SH-SY5Y (cell line): Measurements from ENCODE around the gene CCAR1.

Experiments used
- GATA2 ChIP-seq: IDR thresholded peaks from 2 replicates; pipeline ENCODE4 v1.6.1; 2011; ENCODE audit warnings: mild to moderate bottlenecking, low read depth, low read length
- GATA3 ChIP-seq: IDR thresholded peaks from 2 replicates; pipeline ENCODE4 v1.6.1; 2011; ENCODE audit warnings: low read depth, mild to moderate bottlenecking, low read length, moderate library complexity

CCAR1 gene

DNA sequence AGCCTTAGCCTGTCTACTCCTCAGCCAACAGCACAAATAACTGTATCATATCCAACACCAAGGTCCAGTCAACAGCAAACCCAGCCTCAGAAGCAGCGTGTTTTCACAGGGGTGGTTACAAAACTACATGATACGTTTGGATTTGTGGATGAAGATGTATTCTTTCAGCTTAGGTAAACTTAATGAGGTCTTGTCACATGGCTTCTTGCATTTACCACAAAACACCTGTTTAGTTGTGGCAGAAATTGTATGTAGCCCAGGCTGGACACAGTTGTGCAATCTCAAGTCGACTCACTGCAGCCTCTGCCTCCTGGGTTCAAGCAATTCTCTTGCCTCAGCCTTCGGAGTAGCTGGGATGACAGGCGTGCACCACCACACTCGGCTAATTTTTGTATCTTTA is 21.4 kb downstream of the CCAR1 start:
- TF ChIP-seq GATA3, result no peak
- no peak for TF ChIP-seq GATA2

- TF ChIP-seq GATA2 (no peak), GATA3 (no peak)
Measured at GRCh38 chr10:68752711-68753350, 31.8 kb downstream of the CCAR1 start.

- TF ChIP-seq GATA2 (no peak), GATA3 (no peak)
Measured at GRCh38 chr10:68756246-68756645, 35.2 kb downstream of the CCAR1 start.

GRCh38 chr10:68756766-68757165 is 35.7 kb downstream of the CCAR1 start:
- TF ChIP-seq GATA2 (no peak), GATA3 (no peak)

GRCh38 chr10:68759223-68759863 is 38.3 kb downstream of the CCAR1 start:
- TF ChIP-seq GATA3 (no peak), GATA2 (no peak)

- TF ChIP-seq GATA2 (no peak), GATA3 (no peak)
Measured at GRCh38 chr10:68759967-68760366, 38.9 kb downstream of the CCAR1 start.

DNA sequence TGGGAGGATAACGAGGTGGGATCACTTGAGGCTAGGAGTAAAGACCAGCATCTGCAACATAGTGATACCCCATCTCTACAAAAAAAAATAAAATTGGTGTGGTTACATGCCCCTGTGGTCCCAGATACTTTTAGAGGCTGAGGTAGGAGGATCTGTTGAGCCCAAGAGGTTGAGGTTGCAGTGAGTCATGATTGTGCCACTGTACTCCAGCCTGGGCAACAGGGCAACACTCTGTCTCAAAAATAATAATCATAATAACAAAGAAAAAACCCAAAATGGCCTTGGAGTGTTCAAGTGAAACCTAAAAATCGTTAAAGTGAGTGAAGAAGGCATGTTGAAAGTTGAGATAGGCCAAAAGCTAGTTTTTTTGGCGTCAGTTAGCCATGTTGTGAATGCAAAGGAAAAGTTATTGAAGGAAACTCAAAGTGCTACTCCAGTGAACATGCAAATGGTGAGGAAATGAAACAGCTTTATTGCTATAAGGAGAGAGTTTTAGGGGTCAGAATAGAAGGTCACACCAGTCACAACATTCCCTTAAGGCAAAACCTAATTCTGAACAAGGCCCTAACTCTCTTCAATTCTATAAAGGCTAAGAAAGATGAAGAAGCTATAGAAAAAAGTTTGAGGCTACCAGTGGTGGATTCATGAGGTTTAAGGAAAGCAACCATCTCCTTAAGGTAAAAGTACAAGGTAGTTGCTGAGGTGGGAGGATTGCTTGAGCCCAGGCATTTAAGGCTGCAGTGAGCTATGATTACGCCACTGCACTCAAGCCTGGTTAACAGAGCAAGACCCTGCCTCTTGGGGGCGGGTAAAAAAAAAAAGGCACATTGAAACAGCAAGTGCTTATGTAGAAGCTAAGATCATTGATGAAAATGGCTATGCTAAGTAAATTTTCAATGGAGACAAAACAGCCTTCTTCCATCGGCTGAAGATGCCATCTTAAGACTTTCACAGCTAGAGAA is 60.9 kb downstream of the CCAR1 start:
- TF ChIP-seq GATA3 (no peak), GATA2 (no peak)

DNA sequence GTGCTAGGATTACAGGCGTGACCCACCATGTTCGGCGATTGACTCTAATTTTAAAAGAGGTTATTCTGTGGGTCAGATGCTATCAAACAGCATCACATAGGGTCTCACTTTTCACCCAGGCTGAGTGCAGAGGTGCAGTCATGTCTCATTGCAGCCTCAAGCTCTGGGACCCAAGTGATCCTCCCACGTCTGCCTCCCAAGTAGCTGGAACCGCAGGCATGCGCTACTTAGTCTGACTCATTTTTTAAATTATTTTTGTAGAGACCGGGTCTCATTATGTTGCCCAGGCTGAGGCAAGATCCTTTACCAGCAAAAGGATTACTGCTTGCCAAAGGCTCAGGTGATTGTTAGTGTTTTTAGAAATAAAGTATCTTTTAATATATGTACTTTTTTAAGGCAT is 63.4 kb downstream of the CCAR1 start:
- TF ChIP-seq GATA3, result no peak
- TF ChIP-seq GATA2, result no peak

- TF ChIP-seq GATA3, result no peak
- no peak for TF ChIP-seq GATA2
Measured at GRCh38 chr10:68787813-68788212, 66.8 kb downstream of the CCAR1 start.

- TF ChIP-seq GATA3, result no peak
- no peak for TF ChIP-seq GATA2
Measured at GRCh38 chr10:68790476-68790875, 69.4 kb downstream of the CCAR1 start.

GRCh38 chr10:68792115-68792514 is 71.1 kb downstream of the CCAR1 start:
- TF ChIP-seq GATA2 (no peak), GATA3 (no peak)

DNA sequence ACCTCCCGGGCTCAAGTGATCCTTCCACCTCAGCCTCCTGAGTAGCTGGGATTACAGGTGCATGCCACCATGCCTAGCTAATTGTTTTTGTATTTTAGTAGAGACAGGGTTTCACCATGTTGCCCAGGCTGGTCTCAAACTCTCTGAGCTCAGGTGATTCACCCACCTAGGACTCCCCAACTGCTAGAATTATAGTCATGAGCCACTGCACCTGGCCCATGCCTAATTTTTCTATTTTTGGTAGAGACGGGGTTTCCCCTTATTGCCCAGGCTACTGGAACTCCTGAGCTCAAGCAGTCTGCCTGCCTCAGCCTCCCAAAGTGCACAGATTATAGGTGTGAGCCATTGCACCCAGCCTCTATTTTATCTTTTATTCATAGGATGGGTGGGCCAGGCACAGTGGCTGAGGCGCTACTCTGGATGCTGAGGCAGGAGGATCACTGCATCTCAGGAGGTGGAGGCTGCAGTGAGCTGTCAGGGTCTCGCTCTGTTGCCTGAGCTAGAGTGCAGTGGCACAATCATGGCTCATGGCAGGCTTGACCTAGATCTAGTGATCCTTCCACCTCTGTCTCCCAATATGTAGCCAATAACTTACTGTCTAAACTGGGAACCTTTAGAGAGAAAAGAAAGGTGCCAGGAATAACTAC is 75.0 kb downstream of the CCAR1 start:
- TF ChIP-seq GATA3, result no peak

GRCh38 chr10:68796605-68797004 is 75.6 kb downstream of the CCAR1 start:
- TF ChIP-seq GATA3 (no peak), GATA2 (no peak)

- TF ChIP-seq GATA2 (no peak), GATA3 (no peak)
Measured at GRCh38 chr10:68800211-68800610, 79.2 kb downstream of the CCAR1 start.

- no peak for TF ChIP-seq GATA3
- TF ChIP-seq GATA2, result no peak
Measured at GRCh38 chr10:68804692-68805091, 83.7 kb downstream of the CCAR1 start.

GRCh38 chr10:68811314-68812009 is 90.4 kb downstream of the CCAR1 start:
- TF ChIP-seq GATA2 (no peak), GATA3 (no peak)
